Peyer's patch (tissue), 4 donors: ENCODE measurements around the gene HSPB8.

Experiments used
- CTCF ChIP-seq, 6 experiments: fragments of 450-650 bp in 4 of 6; fragments of 200-600 bp in 2 of 6; sonication (generic) in 1 of 6; IDR thresholded peaks; one replicate each; pipeline ENCODE4 v1.5.1; 2017 to 2019; ENCODE audit warnings: antibody characterized with exemption in 6 of 6, mild to moderate bottlenecking in 3 of 6, moderate library complexity in 1 of 6
- POLR2A ChIP-seq, 2 donors: fragments of 450-650 bp; IDR thresholded peaks; one replicate each; pipeline ENCODE4 v1.5.1; 2017; ENCODE audit warnings: antibody characterized with exemption in 2 of 2, mild to moderate bottlenecking in 2 of 2, moderate library complexity in 2 of 2

GRCh38 chr12:119182701-119183493, 4.2 kb downstream of the HSPB8 start:
- TF ChIP-seq CTCF (IDR thresholded peaks at IDR 0.05) (no peak), POLR2A (IDR thresholded peaks at IDR 0.05) (no peak)
